ENCODE data around the gene ZFYVE27. TPM values are rescaled to one million over a fixed set of nuclear protein-coding genes. Genes with fewer than 3 reads are reported as not detected.

ZFYVE27 gene
- total RNA-seq, 1 donor from 2014 or later: 13.7 TPM

DNA sequence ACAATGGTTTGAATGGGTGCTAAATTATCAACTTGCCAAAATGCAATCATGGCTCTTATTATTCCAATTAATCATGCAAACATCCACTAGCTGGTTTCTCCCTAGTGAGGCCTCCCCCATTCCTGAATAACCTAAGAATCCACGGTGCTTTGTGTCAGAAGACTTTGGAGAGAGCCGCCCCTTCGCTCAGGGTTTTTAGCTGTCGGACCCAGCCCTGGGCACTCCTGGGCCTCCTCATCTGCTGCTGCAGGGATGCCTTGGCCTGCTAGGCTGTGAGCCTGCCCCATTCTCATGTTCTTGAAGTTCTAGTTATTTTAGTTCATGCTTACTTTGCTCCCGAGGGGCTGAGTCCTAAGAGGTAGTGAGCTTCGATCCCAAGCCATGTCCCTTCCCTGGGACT is 69.0 kb downstream of the ZFYVE27 start:
- Histone ChIP-seq H3K4me3 (no peak overlapping the region), H3K4me1 (peaks cover 14% of the 10 kb centered on the region), H3K79me2 (ENCODE audit: low read depth) (no peaks in the 10 kb centered on the region), H3K4me2 (peak overlapping the region; percentile 48), H3K9ac (no peak overlapping the region), H3K9me3 (ENCODE audit: low read depth) (no peaks in the 10 kb centered on the region), H3K36me3 (no peaks in the 10 kb centered on the region), H2AFZ (replicated peaks) (no peak overlapping the region), H3F3A (ENCODE audit: low read depth) (peaks cover 4% of the 10 kb centered on the region), H3K27me3 (no peaks in the 10 kb centered on the region), H4K20me1 (ENCODE audit: low read depth) (no peaks in the 10 kb centered on the region), H3K27ac (no peak overlapping the region)
- Mint-ChIP-seq H3K27me3 (ENCODE audit: insufficient read depth, low read depth) (peaks cover 4% of the 10 kb centered on the region), H3K9me3 (no peaks in the 10 kb centered on the region), H3K27ac (no peak overlapping the region), H3K4me1 (peaks cover 2% of the 10 kb centered on the region), H3K4me3 (no peak overlapping the region), H3K36me3 (no peaks in the 10 kb centered on the region)
- DNase-seq (ENCODE audit: low spot score): peak; percentile 12
- TF ChIP-seq EZH2phosphoT487 (IDR thresholded peaks at IDR 0.05) (no peak), CTCF (IDR thresholded peaks at IDR 0.05) (no peak), EZH2 (IDR thresholded peaks at IDR 0.05) (no peak)

DNA sequence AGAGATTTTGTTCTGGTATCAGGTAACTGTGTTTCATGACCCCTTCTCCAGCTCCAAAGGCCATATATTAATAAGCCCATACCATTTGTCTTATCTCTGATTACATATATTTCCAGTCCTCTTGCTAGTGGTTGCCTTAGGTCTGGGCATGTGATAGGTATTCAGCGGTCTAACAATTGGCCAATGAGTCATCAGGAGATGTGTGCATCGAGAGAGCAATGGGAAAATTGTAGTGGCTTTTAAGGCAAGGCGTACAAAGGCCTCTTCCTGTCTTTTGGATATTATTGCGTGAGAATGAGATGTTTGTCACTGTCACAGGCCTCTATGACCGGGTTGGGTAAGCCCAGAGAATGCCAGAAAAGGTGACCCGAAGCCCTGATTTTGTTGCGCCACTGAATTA is 73.5 kb downstream of the ZFYVE27 start:
- Histone ChIP-seq H3K79me2 (ENCODE audit: low read depth) (no peaks in the 10 kb centered on the region), H2AFZ (replicated peaks) (no peak overlapping the region), H4K20me1 (ENCODE audit: low read depth) (no peaks in the 10 kb centered on the region), H3K27ac (no peak overlapping the region), H3F3A (ENCODE audit: low read depth) (no peaks in the 10 kb centered on the region), H3K36me3 (no peaks in the 10 kb centered on the region), H3K9me3 (ENCODE audit: low read depth) (no peaks in the 10 kb centered on the region), H3K4me3 (no peak overlapping the region), H3K9ac (no peak overlapping the region), H3K27me3 (no peaks in the 10 kb centered on the region), H3K4me2 (no peak overlapping the region), H3K4me1 (peaks cover 9% of the 10 kb centered on the region)
- Mint-ChIP-seq H3K27ac (no peak overlapping the region), H3K36me3 (no peaks in the 10 kb centered on the region), H3K27me3 (ENCODE audit: insufficient read depth, low read depth) (no peaks in the 10 kb centered on the region), H3K4me1 (peaks cover 2% of the 10 kb centered on the region), H3K9me3 (no peaks in the 10 kb centered on the region), H3K4me3 (no peak overlapping the region)
- no peak for DNase-seq (ENCODE audit: low spot score)
- TF ChIP-seq CTCF (IDR thresholded peaks at IDR 0.05): no peak

Other genes with a start within 250 kb of the ZFYVE27 start
- 127 and 216 TPM in 2 replicates for gene MMS19, start 238.7 kb upstream of the ZFYVE27 start, total RNA-seq (ENCODE audit: low replicate concordance)
- 4.7 and 15.7 TPM in 2 replicates for gene UBTD1, start 238.2 kb upstream of the ZFYVE27 start, total RNA-seq (ENCODE audit: low replicate concordance)
- gene ANKRD2, start 164.3 kb upstream of the ZFYVE27 start, total RNA-seq (ENCODE audit: low replicate concordance): not detected in 2 replicates
- gene HOGA1, start 152.7 kb upstream of the ZFYVE27 start, total RNA-seq (ENCODE audit: low replicate concordance): 0.17 and 1.2 TPM in 2 replicates
- not detected in 2 replicates for gene C10orf62, start 147.4 kb upstream of the ZFYVE27 start, total RNA-seq (ENCODE audit: low replicate concordance)
- gene MORN4, start 103.6 kb upstream of the ZFYVE27 start, total RNA-seq (ENCODE audit: low replicate concordance): 23.8 and 29.3 TPM in 2 replicates
- 11.9 and 20.3 TPM in 2 replicates for gene PI4K2A, start 96.5 kb upstream of the ZFYVE27 start, total RNA-seq (ENCODE audit: low replicate concordance)
- gene AVPI1, start 49.9 kb upstream of the ZFYVE27 start, total RNA-seq (ENCODE audit: low replicate concordance): 2.6 and 5.8 TPM in 2 replicates
- gene MARVELD1, start 23.4 kb upstream of the ZFYVE27 start, total RNA-seq (ENCODE audit: low replicate concordance): 7.1 and 21.9 TPM in 2 replicates
- not detected in 2 replicates for gene SFRP5, start 34.9 kb downstream of the ZFYVE27 start, total RNA-seq (ENCODE audit: low replicate concordance)
- 0.09 TPM in 1 of 2 replicates, not detected in the other for gene GOLGA7B, start 112.7 kb downstream of the ZFYVE27 start, total RNA-seq (ENCODE audit: low replicate concordance)

All from neural progenitor cell (in vitro differentiated cells).